NB4 (cell line): ENCODE results near the gene MAPK1IP1L.

Experiments
- TF ChIP-seq, protein P1 (sequence below): IDR thresholded peaks from one replicate; pipeline ENCODE4 v1.5.1; 2012; ENCODE audit warnings: low read depth, low read length
- TF ChIP-seq, protein P2 (sequence below): IDR thresholded peaks from 2 replicates; pipeline ENCODE4 v1.6.1; 2011; ENCODE audit warnings: low read depth, low read length

DNA sequence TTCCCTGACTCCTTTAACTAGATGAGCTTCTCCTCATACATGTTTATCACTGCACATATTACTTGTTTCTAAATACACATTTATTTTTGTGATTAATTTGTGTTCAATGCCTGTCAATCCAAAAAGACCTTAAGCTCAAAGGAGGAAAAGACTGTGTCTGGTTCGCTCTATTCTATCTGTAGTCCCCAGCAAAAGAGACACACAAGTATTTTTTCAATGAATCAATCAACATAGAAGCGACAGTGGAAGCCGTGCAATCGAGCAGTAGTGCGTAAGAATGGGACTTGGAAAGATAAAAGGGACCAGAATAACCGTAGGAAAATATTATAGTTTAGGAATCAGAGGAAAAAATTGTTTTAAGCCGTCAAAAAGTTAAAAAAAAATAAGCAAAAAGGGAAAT is 25.5 kb upstream of the MAPK1IP1L start:
- TF ChIP-seq, protein P1, sequence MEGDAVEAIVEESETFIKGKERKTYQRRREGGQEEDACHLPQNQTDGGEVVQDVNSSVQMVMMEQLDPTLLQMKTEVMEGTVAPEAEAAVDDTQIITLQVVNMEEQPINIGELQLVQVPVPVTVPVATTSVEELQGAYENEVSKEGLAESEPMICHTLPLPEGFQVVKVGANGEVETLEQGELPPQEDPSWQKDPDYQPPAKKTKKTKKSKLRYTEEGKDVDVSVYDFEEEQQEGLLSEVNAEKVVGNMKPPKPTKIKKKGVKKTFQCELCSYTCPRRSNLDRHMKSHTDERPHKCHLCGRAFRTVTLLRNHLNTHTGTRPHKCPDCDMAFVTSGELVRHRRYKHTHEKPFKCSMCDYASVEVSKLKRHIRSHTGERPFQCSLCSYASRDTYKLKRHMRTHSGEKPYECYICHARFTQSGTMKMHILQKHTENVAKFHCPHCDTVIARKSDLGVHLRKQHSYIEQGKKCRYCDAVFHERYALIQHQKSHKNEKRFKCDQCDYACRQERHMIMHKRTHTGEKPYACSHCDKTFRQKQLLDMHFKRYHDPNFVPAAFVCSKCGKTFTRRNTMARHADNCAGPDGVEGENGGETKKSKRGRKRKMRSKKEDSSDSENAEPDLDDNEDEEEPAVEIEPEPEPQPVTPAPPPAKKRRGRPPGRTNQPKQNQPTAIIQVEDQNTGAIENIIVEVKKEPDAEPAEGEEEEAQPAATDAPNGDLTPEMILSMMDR = no peak
- TF ChIP-seq, protein P2, sequence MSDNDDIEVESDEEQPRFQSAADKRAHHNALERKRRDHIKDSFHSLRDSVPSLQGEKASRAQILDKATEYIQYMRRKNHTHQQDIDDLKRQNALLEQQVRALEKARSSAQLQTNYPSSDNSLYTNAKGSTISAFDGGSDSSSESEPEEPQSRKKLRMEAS = no peak
